ENCODE data around the gene FHL3.
A peak's percentile ranks its signal among the peaks of the same experiment; 100 is the strongest.
"Not testable (repeated sequence)": the region's sequence is repeated elsewhere in the genome, so short reads cannot be mapped to it uniquely, and the experiment has no call there.

The FHL3 gene

GRCh38 chr1:38041936-38042834 lies 36.9 kb upstream of the FHL3 start:
- no peak for DNase-seq (ENCODE audit: low read depth)
- TF ChIP-seq, protein P1, sequence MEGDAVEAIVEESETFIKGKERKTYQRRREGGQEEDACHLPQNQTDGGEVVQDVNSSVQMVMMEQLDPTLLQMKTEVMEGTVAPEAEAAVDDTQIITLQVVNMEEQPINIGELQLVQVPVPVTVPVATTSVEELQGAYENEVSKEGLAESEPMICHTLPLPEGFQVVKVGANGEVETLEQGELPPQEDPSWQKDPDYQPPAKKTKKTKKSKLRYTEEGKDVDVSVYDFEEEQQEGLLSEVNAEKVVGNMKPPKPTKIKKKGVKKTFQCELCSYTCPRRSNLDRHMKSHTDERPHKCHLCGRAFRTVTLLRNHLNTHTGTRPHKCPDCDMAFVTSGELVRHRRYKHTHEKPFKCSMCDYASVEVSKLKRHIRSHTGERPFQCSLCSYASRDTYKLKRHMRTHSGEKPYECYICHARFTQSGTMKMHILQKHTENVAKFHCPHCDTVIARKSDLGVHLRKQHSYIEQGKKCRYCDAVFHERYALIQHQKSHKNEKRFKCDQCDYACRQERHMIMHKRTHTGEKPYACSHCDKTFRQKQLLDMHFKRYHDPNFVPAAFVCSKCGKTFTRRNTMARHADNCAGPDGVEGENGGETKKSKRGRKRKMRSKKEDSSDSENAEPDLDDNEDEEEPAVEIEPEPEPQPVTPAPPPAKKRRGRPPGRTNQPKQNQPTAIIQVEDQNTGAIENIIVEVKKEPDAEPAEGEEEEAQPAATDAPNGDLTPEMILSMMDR (conservative IDR thresholded peaks at IDR 0.05; ENCODE audit: low read length), result no peak
- H3K4me3 ChIP-seq (ENCODE audit: low read length), result no peak overlapping the region

- no peak for DNase-seq (ENCODE audit: low read depth)
- no peak overlapping the region for H3K4me3 ChIP-seq (ENCODE audit: low read length)
- TF ChIP-seq, protein P1 (conservative IDR thresholded peaks at IDR 0.05; ENCODE audit: low read length), result no peak
Measured at GRCh38 chr1:38039331-38040088, 34.2 kb upstream of the FHL3 start.

- no peak overlapping the region for H3K4me3 ChIP-seq (ENCODE audit: low read length)
- peak; percentile 56 for DNase-seq (ENCODE audit: low read depth)
- TF ChIP-seq, protein P1 (conservative IDR thresholded peaks at IDR 0.05; ENCODE audit: low read length), result no peak
Measured at GRCh38 chr1:38038861-38039260, 33.5 kb upstream of the FHL3 start.

- DNase-seq (ENCODE audit: low read depth), result no peak
- no peak overlapping the region for H3K4me3 ChIP-seq (ENCODE audit: low read length)
- TF ChIP-seq, protein P1 (conservative IDR thresholded peaks at IDR 0.05; ENCODE audit: low read length), result peak; percentile 18; the same call in 1 of the 2 replicates
Measured at GRCh38 chr1:38037221-38037939, 32.1 kb upstream of the FHL3 start.

DNA sequence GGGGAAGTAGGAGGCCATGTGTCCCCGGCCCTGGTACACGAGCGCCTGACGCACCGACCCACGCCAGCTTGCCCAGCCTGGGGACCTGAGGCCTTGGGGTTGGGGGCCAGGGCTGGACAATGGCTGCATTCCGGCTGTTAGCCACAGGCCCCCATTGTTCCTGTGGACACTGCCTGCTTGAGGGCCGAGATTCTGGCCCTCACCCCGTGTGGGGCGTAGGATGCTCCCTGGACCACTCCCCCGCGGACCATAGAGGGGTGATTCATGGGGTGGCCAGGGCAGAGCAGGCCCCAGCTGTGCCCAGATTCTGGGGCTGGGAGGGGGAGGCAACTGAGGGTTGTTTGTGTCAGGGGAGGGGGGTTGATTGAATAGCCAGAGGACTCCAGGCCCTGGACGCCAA lies 29.6 kb upstream of the FHL3 start:
- H3K4me3 ChIP-seq (ENCODE audit: low read length), result no peak overlapping the region
- TF ChIP-seq, protein P1 (conservative IDR thresholded peaks at IDR 0.05; ENCODE audit: low read length), result no peak
- no peak for DNase-seq (ENCODE audit: low read depth)

DNA sequence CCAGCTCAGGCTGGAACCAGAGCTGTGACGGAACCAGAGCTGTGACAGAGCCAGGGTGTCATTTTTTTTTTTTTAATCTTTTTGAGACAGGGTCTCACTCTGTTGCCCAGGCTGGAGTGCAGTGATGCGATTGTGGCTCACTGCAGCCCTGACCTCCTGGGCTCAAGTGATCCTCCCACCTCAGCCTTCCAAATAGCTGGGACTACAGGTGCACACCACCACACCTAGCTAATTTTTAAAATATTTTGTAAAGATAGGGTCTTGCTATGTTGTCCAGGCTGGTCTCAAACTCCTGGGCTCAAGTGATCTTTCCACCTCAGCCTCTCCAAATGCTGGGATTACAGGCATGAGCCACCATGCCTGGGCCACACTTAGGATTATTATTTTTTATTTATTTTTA lies 27.7 kb upstream of the FHL3 start:
- not testable (repeated sequence) for H3K4me3 ChIP-seq (ENCODE audit: low read length); DNase-seq (ENCODE audit: low read depth)

DNA sequence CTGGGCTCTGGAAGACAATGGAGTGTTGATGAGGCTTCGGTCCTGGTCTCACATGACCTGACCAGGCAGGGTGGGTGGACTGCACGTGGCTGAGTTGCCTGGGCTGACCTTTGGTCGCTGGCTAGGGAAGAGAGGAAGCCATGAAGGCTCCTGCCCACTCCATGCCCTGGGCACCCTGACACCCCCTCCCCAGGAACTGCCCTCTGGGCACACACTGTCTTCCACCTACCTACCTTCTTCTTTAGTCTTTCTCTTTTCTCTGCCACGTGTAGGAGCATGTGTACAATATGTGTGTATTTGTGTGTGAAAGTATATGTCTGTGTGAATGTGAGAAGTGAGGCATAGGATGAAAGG lies 26.2 kb upstream of the FHL3 start:
- TF ChIP-seq, protein P1 (conservative IDR thresholded peaks at IDR 0.05; ENCODE audit: low read length), result no peak
- no peak overlapping the region for H3K4me3 ChIP-seq (ENCODE audit: low read length)
- DNase-seq (ENCODE audit: low read depth), result no peak
